ENCODE data around the gene SINHCAF. TPM values are rescaled to one million over a fixed set of nuclear protein-coding genes. Genes with fewer than 3 reads are reported as not detected.
"Not testable (repeated sequence)": the region's sequence is repeated elsewhere in the genome, so short reads cannot be mapped to it uniquely, and the experiment has no call there.

The SINHCAF gene
- total RNA-seq, 2 donors from 2014 or later: 24.4 to 34.5 TPM

GRCh38 chr12:31238764-31239387, 87.1 kb downstream of the SINHCAF start:
- TF ChIP-seq POLR2A (IDR thresholded peaks at IDR 0.05): no peak
- peak; percentile 35 to 85 (median 74) for TF ChIP-seq CTCF (IDR thresholded peaks at IDR 0.05)
- Histone ChIP-seq H3K27me3 (no peaks in the 10 kb centered on the region), H3K27ac (no peak overlapping the region), H3K36me3 (replicated peaks in 1 of 2; ENCODE audit: insufficient read depth in 1 of 2, low read depth in 2 of 2) (no peaks in the 10 kb centered on the region), H3K4me3 (no peak overlapping the region), H3K9me3 (no peaks in the 10 kb centered on the region), H3K4me1 (peaks cover 19% of the 10 kb centered on the region)
- 17 to 19% methylated on average over 10 to 11 of the region's 11 CpGs for WGBS, 2 donors
- peak; percentile 79 to 87 (median 82) for DNase-seq
- ATAC-seq: peak; percentile 77
- intact Hi-C loops (cut with DNase I): loop anchor here (10.0 kb wide), 1 partner anchor 384 kb away; no protein-coding TSS in a partner anchor

GRCh38 chr12:31238333-31238732, 87.6 kb downstream of the SINHCAF start:
- H3K9me3 ChIP-seq; DNase-seq; ATAC-seq; H3K4me3 ChIP-seq; H3K27me3 ChIP-seq; H3K36me3 ChIP-seq (replicated peaks in 1 of 2; ENCODE audit: insufficient read depth in 1 of 2, low read depth in 2 of 2); H3K27ac ChIP-seq: not testable (repeated sequence)
- WGBS, 2 donors: 42 to 60% methylated on average over 10 of the region's 10 CpGs
- peaks cover 19% of the 10 kb centered on the region for H3K4me1 ChIP-seq
- intact Hi-C loops (cut with DNase I): loop anchor here (10.0 kb wide), 1 partner anchor 384 kb away; no protein-coding TSS in a partner anchor

- TF ChIP-seq CTCF (IDR thresholded peaks at IDR 0.05): no peak
- no peak for TF ChIP-seq POLR2A (IDR thresholded peaks at IDR 0.05)
- no peak overlapping the region for H3K27ac ChIP-seq
- H3K27me3 ChIP-seq: no peaks in the 10 kb centered on the region
- no peaks in the 10 kb centered on the region for H3K36me3 ChIP-seq (replicated peaks in 1 of 2; ENCODE audit: insufficient read depth in 1 of 2, low read depth in 2 of 2)
- no peak for DNase-seq
- 79 to 83% methylated on average over 11 of the region's 11 CpGs for WGBS, 2 donors
- ATAC-seq: no peak
- intact Hi-C loops (cut with DNase I): loop anchor here (10.0 kb wide), 1 partner anchor 382 kb away; no protein-coding TSS in a partner anchor
- peaks cover 19% of the 10 kb centered on the region for H3K4me1 ChIP-seq
- H3K4me3 ChIP-seq: no peak overlapping the region
- no peaks in the 10 kb centered on the region for H3K9me3 ChIP-seq
These were observed 88.8 kb downstream of the SINHCAF start for GRCh38 chr12:31236998-31237637.

GRCh38 chr12:31235868-31236395, 90.0 kb downstream of the SINHCAF start:
- Histone ChIP-seq H3K4me1 (peaks cover 19% of the 10 kb centered on the region), H3K4me3 (no peak overlapping the region), H3K36me3 (replicated peaks in 1 of 2; ENCODE audit: insufficient read depth in 1 of 2, low read depth in 2 of 2) (no peaks in the 10 kb centered on the region), H3K27ac (no peak overlapping the region), H3K27me3 (no peaks in the 10 kb centered on the region), H3K9me3 (no peaks in the 10 kb centered on the region)
- DNase-seq (no peak), ATAC-seq (no peak)
- intact Hi-C loops (cut with DNase I): loop anchor here (10.0 kb wide), 1 partner anchor 381 kb away; no protein-coding TSS in a partner anchor
- TF ChIP-seq CTCF (IDR thresholded peaks at IDR 0.05): no peak
- TF ChIP-seq POLR2A (IDR thresholded peaks at IDR 0.05): no peak
- 67 to 70% methylated on average over 9 of the region's 9 CpGs for WGBS, 2 donors
